GM21381 (cell line): Measurements from ENCODE around the gene SLCO1A2.
"Not testable (repeated sequence)": the region's sequence is repeated elsewhere in the genome, so short reads cannot be mapped to it uniquely, and the experiment has no call there.

ENCODE experiments used
- ATAC-seq: cut with Tn5 transposase; IDR thresholded peaks from one replicate; pipeline ENCODE4 v1.9.1; 2021; ENCODE audit warnings: mild to moderate bottlenecking, moderate library complexity; ENCODE audit not compliant: unreplicated experiment

SLCO1A2 gene, protein sequence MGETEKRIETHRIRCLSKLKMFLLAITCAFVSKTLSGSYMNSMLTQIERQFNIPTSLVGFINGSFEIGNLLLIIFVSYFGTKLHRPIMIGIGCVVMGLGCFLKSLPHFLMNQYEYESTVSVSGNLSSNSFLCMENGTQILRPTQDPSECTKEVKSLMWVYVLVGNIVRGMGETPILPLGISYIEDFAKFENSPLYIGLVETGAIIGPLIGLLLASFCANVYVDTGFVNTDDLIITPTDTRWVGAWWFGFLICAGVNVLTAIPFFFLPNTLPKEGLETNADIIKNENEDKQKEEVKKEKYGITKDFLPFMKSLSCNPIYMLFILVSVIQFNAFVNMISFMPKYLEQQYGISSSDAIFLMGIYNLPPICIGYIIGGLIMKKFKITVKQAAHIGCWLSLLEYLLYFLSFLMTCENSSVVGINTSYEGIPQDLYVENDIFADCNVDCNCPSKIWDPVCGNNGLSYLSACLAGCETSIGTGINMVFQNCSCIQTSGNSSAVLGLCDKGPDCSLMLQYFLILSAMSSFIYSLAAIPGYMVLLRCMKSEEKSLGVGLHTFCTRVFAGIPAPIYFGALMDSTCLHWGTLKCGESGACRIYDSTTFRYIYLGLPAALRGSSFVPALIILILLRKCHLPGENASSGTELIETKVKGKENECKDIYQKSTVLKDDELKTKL

DNA sequence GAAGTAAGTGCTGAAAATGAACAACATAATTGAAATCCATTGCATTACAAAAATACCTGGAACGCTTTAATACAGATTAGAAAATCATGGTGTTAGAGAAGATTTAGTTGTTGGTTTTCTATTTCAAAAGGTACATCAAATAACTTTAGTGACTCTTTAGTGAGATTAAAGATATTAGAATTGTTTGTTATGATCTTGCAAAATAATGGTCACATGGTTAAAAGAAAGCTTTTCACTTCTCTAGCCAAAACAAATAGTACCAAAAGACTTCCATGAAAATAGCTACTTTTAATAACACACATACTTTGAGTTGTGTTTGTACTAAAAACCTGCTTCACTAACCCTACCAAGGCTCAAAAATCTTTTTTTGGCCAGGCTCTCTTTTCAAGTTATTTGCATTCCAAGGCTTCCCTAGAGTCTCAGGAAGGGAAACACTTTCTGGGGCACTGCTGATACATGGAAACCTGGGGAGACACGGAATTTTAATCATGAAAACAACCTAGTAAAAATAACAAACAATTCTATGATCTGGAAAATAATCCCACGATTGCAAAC is at the start of gene SLCO1A2:
Gene SLCO1A2, minus strand, starts transcription at position 147 of the 555 bp plus-strand sequence. CDS start 270 bp downstream, outside the sequence.
- ATAC-seq: no peak

DNA sequence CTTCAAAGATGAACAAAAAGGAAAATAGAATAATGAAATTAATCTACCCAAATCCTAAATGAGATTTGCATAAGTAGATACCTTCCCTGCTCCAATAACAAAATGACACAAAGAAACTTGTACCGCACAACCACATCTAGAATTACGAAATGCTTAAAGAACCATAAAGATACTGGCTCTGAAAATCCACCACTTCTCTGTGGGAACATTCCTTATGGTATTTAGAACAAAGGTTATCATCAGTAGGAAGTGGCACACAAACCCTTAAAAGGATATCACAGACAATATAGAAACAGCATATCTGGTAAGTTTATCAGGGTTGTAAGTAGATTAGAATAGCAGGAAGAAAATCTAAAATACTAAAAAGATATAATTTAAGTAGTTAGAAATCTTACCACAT is 49.5 kb upstream of the SLCO1A2 start:
- ATAC-seq: no peak

DNA sequence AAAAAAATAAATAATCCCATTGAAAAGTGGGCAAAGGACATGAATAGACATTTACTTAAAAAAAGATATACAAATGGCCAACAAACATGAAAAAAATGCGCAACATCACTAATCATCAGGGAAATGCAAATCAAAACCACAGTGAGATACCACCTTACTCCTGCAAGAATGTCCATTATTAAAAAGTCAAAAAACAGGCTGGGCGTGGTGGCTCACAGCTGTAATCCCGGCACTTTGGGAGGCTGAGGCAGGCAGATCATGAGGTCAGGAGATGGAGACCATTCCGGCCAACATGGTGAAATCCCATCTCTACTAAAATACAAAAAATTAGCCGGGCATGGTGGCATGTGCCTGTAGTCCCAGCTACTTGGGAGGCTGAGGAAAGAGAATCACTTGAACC is 46.6 kb upstream of the SLCO1A2 start:
- not testable (repeated sequence) for ATAC-seq

DNA sequence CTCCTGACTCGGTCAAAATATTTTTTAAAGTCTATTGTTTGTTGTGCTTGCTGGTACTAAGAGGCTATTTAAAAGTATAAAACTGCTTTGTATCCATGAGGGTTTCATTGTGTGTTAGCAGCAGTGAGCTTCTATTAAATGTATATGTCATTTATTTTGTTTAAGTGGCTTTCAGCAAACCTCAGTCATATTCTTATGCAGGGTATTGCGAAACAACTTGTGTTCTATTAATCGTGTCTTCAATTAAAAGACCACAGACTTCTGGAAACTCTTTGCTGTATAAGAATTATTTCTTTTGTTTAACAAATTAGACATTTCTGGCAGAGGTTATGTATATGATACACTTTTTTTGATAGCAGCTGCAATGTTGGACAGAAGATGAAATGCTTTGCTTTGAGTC is 44.5 kb upstream of the SLCO1A2 start:
- no peak for ATAC-seq

DNA sequence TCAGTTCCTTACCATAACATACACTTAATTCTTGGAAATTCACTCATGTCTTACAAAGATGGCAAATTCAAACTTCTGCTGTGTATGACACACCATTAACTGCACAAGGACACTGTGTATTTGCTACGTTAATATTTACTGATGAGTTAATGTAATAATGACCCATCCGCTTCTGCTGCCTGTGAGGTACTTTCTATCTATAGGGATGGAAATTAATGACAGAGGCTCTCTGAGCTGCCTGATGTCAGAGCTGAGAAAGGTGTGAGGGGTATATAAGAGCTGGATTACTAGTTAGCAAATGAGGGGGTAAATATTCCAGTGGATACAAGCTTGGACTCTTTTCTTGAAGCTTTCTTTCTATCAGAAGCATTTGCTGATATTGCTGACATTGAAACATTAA is 37.9 kb upstream of the SLCO1A2 start, which contains the start of gene IAPP:
Gene IAPP, plus strand, starts transcription at position 301 of the 400 bp plus-strand sequence. CDS start 450 bp downstream, outside the sequence.
- no peak for ATAC-seq

DNA sequence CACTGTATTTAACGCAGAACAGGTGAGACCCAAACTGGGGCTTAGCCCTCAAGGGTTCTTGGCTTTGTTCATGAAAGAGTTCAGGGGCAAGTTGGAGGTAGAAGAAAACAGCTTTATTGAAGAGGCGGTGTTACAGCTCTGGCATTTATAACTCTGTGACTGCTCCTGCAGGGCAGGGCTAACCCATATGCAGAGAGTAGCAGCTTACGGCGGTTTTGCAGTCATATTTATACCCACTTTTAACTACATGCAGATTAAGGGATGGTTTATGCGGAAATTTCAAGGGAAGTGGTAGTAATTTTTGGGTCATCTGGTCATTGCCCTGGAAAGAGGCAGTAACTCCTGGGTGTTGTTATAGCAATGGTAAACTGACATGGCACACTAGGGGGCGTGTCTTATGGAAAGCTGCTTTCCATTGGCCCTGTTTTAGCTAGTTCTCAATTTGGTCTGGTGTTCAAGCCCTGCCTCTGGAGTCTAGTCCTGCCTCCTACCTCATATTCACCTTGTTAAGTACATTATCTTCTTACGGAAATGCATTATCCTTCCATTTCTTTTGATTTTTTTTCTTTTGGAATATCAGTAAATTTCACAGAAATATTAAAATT is 36.2 kb upstream of the SLCO1A2 start:
- ATAC-seq: no peak

DNA sequence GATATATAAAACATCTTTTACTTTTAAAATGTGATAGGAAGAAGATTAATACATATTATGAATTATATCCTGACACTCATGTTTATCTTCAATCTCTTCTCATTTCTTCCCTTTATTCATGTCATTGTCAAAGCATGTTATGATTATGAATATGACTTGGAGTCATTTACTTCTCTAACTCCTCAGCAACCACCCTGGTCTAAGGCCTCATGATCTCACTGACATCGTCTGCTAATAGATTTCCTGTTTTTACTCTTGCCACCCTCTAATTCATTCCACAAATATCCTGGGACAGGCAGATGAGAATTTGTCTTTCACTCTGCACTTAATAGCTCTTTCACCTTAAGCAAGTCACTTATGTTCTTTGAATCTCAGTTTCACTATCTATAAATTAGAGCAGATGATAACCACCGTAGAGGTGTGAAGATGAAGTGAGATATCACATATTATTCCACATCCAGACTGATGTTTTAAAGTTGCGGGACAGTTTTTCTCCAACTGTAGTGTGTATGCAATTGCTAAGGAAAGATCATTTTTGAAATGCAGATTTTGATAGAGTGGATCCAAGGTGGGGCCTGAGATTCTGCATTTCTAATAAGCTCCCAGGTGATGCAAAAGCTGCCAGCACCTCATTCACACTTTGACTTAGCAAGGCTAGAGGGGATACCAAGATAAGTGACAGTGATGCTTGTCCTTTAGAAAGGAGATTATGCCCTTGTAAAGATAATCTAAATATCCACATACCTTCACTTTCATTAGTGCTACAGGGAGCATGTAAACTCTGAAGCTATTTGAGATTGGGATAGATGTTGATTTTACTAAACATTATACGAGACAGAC is 34.6 kb upstream of the SLCO1A2 start:
- no peak for ATAC-seq

DNA sequence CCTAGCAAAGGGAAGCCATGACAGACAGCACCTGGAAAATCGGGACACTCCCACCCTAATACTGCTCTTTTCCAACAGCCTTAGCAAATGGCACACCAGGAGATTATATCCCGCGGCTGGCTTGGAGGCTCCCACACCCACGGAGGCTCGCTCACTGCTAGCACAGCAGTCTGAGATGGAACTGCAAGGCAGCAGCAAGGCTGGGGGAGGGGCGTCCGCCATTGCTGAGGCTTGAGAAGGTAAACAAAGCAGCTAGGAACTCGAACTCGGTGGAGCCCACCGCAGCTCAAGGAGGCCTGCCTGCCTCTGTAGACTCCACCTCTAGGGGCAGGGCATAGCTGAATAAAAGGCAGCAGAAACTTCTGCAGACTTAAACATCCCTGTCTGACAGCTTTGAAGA is 25.9 kb upstream of the SLCO1A2 start:
- not testable (repeated sequence) for ATAC-seq

DNA sequence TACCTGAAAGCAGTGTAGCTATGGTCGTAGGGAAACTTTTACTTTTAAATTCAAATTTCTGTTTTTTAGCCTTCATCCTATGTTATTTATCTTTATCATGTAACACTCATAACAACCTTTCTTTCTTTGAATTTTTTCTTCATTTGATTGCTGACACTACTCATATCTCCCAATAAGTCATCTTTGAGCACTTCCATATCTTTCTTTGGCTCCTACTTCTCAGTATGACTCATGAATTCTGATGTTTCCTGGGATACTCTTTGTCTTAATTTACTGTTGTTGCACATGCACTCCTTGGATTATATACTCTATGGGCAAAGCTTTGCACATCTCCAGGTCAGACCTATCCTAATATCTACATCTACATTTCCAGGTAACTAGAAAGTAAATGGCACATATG is 19.9 kb upstream of the SLCO1A2 start:
- no peak for ATAC-seq

DNA sequence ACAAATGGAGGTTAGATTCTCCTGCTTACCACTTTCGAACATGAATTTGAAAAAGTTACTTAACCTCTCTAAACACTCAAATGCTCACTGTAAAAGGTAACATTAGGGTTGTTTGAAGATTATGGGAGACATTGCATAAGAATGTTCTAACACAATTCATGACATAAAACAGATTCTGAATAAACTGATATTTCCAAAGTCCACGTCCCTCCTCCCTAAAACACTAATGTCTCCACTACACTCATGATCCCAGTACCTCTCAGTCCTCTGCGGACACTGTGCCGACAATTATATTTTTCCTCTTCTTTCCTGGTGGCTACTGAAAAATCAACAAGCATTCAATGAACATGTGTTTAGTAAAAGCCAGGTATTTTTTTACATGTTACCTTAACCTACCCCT is 19.2 kb upstream of the SLCO1A2 start:
- no peak for ATAC-seq

DNA sequence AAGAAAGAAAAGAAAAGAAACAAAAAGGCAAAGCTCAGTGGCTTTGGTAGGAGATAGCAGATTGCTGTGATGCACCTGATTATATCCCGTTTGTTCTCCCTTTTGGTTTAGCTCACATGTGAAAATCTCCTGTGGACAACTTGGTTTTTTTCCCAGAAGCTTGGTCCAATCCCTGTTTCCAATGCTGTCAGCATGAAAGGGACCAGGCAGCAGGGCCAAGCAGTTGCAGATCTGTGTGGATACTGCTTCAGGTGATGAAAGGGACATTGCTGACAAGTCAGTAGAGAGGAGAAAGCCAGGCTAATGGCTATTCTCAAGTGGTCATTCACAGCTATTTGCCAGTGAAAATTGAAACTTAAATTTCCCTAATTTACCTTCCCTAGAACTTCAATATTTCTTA is 18.8 kb upstream of the SLCO1A2 start:
- ATAC-seq: no peak

DNA sequence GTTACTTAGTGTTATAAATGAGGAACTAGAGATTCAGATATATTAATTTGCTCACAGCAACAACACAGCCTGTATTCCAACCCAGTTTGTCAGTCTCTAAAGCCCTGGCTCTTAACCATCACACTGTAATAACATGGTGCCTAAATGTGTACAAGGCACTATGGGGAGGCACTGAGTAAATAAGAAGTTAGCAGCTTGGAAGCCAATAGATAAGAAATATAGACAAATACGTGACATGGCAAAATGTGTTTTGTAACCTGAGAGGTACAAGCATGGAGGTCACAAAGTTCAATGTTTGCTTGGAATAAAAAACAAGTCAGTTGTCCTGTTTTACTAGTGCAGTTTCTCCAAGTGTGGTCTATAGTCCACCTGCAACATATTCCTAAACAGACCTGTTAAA is 16.3 kb upstream of the SLCO1A2 start:
- ATAC-seq: no peak

DNA sequence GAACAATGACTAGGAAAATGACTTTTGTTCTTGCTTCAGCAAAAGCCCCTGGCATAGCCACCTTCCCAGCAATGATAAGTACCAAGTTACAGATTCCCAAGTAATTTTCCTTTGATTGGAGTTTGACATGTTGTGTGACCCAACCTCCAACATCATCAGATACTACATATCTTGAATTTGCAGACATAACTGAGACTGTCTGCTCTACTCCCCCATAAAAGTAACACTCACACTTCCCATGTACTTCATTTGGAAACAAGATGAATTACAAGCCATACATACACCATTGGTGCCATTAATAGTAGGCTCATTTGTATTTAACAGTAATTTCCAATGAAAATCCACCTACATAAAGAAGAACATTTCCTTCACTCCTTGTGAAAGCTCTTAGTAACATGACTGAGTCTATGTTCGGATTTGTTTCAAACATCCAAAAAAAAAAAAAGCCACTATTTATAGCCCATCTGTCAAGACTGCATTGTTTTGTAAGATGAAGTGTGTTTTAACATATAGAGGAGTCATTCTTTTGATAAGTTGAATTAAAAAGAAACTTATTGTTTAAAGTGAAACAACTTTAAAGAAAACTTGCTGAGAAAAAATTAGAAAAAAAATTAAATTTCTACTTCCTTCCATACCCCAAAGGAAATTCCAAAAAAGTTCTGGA is 12.0 kb upstream of the SLCO1A2 start:
- no peak for ATAC-seq

DNA sequence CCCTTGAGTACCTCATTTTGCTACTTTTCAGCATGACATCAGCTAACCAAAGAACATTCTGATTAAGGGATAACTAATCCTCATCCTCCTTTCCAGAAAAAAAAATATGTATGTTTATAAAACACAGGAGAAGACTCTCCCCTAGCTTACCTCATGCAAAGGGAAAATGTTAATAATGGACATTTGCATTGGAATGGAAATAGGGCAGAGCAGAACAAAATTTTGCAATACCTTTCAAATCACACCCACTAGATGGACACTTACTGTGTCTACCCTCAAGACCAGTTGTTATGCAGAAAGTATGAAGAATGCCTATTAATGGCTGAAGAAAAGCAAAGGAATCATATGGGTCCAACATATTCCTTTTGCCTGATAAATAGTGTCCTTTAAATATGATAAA is 8.9 kb upstream of the SLCO1A2 start:
- ATAC-seq: no peak

DNA sequence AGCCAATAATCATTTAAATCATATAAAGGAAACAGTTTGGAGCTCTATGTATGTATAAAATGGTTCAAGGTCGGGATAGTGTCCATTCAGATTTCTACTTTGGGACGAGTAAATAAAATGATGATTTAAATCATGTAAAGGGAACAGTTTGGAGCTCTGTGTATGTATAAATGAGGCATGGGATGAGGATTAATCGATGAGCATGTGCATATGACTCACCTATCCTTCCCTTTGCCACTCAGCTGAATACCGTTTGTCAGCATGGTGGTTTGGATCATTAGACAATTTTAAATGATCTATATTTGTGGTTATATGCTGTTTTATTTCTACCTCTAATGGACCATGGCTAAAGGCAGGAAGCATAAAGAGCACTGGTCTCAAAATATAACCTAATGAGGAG is 7.1 kb upstream of the SLCO1A2 start:
- no peak for ATAC-seq

DNA sequence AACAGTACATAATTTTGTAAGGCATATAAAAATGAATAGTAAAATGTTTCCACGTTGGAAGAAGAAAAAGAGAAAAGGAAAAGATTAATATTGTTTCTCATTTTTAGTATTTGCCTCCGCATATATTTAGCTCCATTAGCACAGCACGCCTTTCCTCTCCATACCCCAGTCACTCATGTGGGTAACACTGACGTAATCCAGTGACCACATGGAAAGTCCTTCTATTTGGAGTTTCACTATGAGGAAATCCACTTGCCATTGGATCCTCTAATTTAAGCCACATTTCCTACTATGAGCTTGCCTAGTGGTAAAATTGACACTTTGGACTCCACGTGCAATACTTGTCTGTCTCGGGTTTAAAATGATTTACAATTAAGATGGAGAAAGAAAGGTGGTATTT is 5.7 kb upstream of the SLCO1A2 start:
- ATAC-seq: no peak

DNA sequence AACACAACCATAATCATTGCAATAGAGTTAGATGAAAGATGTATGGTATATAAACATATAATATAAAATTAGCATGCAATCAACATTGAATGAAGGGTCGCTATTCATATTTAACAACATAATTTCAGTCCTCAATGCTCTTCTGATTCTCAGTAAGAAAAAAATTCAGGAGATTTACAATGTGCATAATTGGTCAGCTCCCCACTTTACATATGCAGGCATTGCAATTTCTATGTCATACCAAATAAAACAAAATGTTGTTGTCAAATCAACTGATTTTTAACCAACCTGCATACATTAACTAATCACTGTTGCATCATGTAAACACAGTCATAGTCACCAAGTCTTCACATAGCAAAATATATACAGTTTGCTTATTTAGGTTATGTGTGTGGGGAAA is 5.2 kb upstream of the SLCO1A2 start:
- ATAC-seq: no peak

DNA sequence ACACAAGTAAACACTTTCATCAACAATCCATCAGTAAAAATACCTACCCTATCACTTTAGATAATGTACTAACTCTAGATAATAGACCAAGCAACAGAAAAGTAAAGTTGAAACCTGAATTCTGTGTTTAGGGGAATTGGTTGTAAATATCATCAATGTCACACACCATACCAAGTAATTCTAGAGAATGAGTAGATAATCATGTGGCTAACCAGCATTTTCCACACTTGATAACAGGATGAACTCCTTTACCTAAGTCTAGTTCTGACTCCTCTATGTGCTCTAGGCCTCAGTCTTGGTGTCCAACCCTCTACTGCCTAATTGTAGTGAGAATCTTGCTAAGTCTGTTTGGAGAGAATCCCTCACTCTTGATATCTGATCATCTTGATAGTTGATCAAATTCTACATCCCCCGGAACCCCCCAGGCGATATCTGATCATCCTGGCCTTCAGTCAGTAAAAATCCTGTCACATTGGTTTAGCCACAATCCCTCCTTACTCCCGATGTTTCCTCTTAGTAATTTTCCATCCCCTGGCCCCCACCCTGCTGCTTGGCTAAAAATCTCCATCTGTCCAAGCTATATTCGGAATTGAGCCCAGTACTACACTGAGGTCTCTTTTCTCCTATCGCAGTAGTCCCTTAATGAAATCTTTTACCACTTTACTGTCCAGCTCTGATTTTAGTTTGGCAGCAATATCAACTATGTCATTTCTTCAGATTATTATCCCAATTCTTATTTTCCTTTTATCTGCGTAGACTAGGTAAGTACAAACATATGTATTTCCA is 3.4 kb upstream of the SLCO1A2 start:
- ATAC-seq: no peak

DNA sequence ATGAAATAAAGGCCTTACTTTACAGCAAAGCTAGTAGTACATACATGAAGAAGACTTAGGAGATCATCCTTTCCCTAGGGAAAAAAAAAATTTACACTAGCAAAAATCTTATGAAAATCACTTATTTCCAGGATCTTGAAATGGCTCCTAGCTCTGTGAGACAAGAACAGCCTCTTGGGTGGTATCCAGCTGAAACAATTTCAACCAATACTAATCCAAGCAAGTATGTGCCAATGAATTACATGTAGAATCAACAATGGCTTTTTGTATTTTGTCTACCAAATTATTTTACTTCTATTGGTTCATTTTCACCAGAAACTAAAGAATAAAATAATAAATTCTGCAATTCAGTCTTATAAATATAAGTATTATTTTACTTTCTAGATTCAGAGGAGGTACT is 2.7 kb upstream of the SLCO1A2 start:
- ATAC-seq: no peak
